NCI-H1417 (cell line): ENCODE results near the gene PPM1H.
"Not testable (repeated sequence)": the region's sequence is repeated elsewhere in the genome, so short reads cannot be mapped to it uniquely, and the experiment has no call there.

ENCODE experiments used
- DNase-seq, 3 experiments: peaks; one replicate each; lab custom pipeline; 2025; lab: John Stamatoyannopoulos, UW

PPM1H gene

GRCh38 chr12:62909340-62909739 is 25.6 kb downstream of the PPM1H start:
- no peak for DNase-seq

DNA sequence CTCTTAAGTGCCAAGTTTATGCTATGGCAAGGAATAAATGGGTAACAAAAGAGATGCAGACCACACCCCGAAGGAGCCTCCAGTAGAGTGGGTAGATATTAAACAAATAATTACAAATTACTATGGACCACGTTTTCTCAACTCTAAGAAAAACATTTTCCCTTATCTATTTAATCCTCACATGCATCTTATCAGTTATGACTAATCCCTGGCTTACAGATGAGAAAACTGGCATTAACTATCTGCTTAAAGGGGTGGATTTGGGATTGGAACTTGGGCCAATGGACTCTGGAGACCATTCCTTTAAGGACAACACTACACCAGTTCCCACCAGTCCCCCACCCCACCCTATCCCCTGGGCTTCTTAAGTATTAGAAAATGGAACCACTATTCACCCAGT is 26.3 kb downstream of the PPM1H start:
- DNase-seq: no peak

- no peak for DNase-seq
Measured at GRCh38 chr12:62907561-62907960, 27.4 kb downstream of the PPM1H start.

- no peak for DNase-seq
Measured at GRCh38 chr12:62907078-62907477, 27.9 kb downstream of the PPM1H start.

GRCh38 chr12:62903151-62903550 is 31.8 kb downstream of the PPM1H start:
- no peak for DNase-seq

GRCh38 chr12:62900686-62901272 is 34.2 kb downstream of the PPM1H start:
- DNase-seq: no peak

DNA sequence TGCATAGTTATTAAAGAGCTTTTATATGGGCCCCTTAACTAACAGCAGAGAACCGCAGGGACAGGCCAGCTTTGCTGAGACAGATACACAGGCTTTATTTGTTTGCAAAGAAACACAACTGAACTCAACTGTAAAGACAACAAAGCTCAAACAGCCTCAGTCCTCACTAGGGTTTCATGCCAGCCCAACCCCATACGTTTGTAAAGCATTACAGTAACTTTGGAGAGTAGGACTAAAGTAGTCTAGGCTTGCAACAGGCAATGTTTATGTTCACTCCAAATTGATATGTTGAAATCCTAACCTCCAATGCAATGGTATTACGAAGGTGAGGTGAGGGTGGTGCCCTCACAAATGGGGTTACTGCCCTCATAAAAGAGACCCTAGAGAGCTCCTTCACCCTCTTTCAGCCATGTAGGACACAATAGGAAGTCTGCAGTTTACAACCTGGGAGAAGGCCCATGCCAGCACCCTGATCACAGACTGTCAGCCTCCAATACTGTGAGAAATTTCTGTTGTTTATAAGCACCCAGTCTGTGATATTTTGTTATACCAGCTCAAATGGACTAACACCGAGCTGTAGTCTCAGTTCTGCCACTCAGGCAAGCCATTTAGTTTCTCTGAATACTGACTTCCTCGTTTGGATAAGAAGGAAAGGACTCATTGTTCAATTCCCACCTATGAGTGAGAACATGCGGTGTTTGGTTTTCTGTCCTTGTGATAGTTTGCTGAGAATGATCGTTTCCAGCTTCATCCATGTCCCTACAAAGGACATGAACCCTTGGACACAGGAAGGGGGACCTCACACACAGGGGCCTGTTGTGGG is 35.2 kb downstream of the PPM1H start:
- DNase-seq: no peak

DNA sequence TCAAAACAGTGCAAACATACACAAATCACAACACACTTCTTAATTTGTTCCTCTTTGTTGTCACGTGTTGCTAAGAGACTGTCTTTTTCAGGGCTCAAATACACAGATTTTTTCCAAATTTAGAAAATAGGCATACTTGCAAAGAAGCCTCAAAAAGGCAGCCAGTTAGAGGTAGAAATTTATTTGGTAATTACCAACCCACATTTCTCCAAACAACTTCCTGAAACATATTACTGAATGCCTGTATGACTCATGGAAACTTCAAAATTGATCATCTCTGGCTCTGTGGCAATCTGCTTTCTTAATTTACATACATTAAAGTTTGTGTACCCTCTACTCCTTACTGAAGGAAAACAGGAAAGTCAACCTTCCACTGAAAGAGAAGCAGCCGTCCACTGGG is 36.4 kb downstream of the PPM1H start:
- no peak for DNase-seq

DNA sequence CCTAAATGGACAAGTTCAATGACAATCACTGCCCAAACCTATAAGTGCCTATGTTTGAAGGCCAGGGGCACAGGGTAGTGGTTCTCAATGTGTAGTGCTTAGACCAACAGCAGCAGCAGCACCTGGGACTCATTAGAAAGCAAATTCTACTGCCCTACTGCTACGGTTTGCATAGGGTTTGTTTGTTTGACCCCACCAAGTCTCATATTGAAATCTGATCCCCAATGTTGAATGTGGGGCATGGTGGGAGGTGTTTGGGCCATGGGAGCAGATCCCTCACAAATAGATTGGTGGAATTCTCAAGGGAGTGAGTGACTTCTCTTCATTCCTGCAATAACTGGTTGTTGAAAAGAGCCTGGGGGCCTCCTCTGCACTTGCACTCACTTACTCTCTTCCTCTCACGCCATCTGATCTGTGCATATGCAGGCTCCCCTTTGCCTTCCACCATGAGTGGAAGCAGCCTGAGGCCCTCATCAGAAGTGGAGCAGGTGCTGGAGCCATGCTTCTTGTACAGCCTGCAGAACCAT is 39.5 kb downstream of the PPM1H start:
- no peak for DNase-seq

GRCh38 chr12:62893276-62893675 is 41.7 kb downstream of the PPM1H start:
- no peak for DNase-seq

DNA sequence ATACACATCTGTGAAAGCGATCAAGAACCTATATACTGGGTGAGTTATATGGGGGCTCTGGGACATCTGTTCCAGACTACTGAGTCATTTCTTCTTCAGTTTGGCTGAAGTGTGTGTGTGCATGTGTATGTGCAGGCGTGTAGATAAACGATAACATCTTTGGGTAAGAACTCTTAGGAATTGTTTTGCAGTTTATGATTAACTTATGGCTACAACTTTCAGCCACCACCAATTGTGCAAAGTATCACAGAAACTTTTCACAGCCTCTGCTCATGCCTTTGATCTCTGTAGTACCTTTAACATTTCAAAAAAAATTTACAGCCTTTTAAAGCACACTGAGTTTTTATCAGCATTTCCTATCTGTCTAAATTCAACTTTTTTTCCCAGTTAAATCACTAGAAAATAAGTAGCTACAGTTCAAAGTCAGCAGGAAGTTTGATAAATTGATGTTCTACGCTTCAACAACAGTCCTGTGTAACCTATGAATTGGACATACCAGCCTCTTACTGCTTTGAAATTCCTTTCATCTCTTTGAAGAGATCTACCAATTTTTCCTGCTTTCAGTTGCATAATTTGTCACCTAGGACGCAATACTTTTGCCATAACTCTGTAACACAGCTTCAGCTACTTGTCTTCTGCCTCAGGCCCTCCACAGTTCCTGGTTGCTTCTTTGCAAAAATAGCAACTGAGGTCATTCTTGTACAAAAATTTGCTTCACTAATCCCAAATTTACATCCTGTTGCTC is 43.0 kb downstream of the PPM1H start:
- no peak for DNase-seq

DNA sequence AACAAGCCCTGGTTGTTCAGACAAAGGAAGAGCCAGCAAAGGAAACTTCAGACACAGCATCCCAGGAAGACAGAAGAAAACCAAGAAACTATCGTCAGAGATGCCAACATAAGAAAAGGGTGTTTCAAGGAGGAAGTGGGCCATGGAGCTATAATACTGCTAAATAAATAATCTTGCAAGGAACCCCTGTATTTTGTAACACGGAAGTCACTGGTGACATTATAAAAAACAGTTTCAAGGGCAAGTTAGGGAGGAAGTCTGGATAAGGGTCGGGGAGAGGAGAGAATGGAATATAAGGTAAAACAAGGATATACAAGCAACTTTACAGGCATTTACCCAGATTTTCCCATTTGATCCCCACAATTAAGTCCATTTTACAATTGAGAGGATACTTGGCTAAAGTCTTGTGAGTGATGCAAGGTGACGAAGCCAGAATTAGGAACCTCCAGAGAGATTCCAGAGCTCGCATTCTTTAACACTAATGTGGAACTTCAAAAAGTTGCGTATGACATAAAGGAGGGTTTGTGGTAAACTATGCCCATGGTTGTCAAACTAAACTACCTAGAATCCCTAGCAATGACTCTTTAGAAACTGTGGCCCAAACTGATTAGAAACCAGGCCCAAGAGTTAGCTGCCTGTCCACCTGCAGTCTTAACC is 46.4 kb downstream of the PPM1H start:
- no peak for DNase-seq

DNA sequence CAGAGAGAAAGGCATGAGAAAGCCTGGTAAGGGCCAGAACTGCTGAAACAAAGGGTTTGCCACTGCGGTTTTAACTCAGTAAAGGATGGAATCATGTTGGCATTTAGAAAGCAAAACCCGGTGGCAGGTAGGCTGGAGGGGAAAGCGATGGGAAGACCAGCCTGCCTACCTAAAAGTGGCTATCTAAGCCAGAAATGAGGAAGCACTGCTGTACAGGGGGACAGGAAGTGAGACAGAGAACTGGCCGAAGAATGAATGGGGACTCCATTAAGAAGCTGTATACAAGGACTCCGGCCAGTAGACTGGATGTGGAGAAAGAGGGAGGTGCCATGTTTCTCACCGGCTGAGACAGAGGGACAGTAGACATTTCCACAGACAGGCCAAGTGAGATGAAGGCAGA is 48.2 kb downstream of the PPM1H start:
- no peak for DNase-seq

DNA sequence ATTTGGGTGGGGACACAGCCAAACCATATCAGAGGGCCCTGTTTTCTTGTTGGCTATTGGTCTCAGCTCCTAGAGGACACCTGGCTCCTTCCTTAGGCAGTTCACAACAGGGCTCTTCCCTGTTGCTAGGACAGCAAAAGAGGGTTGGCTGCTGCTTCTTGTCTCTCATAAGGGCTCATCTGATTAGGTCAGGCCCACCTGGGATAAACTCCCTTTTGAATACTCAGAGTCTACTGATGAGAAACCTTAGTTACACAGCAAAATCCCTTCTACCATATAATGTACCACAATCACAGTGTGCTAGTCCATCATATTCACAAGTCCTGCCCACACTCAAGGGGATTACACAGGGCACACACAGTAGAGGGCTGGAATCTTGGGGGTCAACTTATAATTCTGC is 49.7 kb downstream of the PPM1H start:
- DNase-seq: no peak

- DNase-seq: not testable (repeated sequence)
Measured at GRCh38 chr12:62884832-62885231, 50.1 kb downstream of the PPM1H start.

GRCh38 chr12:62882696-62883095 is 52.3 kb downstream of the PPM1H start:
- DNase-seq: no peak

- DNase-seq: no peak
Measured at GRCh38 chr12:62882140-62882539, 52.8 kb downstream of the PPM1H start.

GRCh38 chr12:62879691-62880090 is 55.3 kb downstream of the PPM1H start:
- DNase-seq: no peak

DNA sequence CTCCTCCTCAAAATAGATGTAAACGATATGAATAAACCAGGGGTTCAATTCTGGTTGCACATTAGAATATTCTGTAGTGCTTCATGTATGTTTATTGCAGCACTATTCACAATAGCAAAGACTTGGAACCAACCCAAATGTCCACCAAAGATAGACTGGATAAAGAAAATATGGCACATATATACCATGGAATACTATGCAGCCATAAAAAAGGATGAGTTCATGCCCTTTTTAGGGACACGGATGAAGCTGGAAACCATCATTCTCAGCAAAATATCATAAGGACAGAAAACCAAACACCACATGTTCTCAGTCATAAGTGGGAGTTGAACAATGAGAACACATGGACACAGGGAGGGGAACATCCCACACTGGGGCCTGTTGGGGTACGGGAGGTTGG is 55.7 kb downstream of the PPM1H start:
- DNase-seq: not testable (repeated sequence)

DNA sequence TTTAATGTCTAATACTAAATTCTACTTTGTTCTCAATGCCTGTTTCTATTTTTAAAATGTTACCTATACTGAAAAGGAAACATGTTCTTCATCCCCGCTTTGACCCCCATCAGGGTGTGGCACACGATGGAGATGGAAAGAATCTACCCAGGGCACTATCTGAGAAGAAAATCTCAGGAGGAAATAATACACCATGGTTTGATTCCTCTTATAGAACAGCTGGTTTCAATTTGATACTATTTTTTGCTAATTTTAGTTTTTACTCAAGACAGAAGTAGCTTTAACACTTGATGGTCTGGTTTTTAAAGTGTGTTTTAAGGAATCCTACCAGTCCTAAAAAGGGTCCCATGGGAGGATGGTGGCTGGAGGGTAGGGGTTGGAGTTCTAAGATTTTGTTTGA is 56.7 kb downstream of the PPM1H start:
- DNase-seq: no peak

DNA sequence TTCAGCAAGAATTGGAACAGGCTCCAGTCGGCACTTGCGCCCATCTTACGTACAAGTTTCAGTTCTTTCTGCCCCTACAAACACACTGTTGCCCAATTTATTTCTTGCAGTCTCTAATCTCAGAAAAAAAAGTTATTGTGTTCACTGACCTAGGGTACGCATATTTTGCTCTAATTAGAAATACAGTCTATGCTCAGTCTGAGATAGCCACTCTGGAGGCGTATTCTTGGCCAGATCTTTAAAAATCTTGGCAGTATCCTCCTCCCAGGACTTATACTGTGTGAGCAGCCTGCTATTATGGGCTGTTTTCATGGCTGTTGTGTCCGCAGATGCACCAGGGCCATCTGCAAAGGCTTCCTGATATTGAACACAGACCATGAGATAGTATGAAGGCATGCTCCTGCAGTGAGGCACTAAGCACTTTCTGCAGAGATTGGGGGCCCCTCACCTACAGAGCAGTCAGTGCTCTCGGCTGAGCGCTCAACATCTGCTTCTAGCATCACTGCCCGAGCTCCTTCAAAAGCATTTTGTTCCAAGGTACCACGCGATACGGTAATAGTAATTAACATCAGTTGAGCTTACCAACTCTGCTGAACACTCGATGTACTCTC is 57.9 kb downstream of the PPM1H start:
- no peak for DNase-seq
